Measurements from ENCODE around the gene UST.

UST gene

DNA sequence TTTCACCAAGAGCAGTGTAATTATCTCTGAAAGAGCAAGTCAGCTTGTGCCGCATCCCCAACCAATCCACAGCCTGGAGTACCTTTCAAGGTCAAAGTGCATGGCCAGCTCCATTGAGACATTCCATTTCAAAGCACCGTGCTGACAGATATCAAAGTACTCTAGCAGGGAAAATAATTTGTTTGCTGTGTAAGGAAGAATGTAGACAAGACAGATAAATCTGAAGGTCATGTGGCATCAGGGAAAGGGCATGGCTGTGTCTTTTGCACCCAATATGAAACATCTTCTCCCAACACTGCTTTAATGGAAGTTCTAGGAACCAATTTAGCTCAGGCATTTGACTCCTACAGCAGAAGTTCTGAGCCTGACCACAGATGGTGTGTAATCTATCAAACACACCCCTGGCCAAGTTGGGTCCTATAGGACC lies 328.0 kb downstream of the UST start:
- no peak for DNase-seq

DNA sequence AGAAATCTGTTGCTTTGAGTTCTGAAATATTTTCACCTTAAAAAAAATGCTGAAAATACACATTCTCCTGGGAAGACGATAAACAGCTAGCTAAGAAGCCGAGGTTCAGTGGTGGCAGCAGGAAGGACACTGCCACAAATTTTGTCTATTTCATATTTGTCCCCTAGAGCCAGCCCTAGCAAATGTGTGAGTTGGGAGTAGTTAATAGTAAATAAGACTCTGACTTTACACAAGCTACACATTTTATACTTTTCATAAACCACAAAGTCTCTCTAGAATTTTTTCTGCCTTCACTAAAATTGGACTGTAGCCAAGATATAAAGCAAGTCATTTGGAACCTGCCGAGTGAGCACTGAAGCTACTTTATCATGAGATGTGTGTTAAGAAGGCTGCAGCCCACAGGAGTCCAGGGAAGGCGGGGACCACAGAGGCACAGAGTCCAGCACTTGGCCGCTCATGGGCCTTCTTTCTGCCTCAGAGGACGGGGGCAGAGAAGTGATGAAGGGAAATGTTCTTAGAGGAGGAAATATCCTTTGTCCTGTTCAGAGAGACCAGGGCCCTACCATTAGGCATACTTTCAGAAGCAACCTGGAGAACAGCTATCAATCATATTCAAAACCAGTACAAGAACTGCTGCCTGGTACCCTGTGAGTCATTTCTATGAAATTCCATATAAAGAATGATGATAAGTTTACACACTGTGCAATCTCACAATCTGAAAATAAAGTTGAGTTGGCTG lies 329.0 kb downstream of the UST start:
- DNase-seq: no peak

DNA sequence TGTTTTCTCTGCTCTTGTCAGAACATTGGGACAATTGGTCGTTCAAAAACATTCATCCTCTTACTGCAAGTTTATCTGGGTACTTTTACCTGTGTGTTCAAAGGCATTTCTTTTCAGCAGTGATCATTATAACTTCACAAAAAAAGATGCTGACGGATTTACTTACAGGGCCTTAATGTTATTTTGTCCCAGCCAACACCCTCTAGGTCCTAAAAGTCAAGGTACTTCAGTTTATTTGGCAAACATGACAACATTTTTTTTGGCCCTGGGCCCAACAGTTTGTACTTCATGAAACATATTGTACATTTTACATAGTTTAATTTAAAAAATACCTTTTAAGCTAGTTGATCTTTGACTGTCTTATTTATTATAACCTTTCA lies 329.5 kb downstream of the UST start:
- no peak for DNase-seq

DNA sequence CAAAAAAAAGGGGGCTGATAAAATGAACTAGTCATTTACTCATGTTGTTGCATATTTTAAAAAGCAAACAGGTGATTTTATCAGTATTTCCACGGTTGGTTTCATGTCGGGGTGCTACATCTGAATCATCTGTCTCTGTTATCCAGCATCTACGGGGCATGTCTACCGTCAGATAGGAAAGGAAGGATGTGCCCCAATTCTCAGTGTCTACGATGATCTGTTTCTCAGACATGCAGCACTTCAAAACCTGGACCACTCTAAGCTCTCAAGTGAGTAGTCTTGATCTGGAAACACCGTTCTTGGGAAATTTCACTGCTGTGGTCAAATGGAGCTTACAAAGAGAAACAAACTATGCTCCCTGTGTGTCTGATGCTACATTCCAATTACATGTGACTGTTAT lies 330.4 kb downstream of the UST start:
- DNase-seq: no peak

DNA sequence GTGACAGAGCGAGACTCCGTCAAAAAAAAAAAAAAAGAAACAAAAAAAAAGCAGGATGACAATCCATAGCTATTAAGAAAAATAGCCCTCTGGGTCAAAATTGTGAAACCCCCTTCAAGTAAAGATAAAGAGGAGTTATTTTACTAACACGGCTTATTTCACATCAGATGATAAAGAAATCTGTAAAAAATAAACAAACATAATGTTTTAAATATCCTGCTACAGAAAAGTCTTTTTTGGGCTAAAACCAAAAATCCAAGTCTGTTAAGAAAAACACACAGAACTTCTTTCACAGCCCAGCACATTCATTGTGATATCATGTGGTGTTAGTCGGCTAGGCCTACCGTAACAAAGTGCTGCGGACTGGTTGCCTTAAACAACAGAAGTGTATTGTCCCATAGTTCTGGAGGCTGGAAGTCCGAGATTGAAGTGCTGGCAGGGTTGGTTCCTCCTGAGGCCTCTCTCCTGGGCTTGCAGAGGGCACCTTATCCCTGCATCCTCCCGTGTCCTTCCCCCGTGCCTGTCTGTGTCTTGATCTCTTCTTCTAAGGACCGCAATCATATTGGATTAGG lies 331.5 kb downstream of the UST start:
- DNase-seq: no peak

DNA sequence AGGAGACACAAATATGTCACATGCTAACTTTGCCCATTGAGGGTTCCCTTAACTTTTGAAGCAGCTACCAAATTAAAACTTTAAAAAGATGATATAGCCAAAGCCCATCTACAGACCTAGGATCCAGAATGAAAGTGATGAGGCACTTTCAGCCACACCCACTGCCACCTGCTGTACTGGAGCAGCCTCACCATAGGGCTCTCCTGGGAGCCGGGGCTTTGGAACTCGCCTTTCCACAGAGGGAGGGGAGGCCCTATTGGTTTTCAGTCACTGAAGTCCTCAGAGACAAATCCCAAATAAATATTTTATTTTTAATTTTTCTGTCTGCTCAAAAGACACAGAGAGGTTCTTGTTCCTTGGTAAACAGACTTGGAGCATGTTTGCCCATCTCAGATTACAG lies 332.6 kb downstream of the UST start:
- no peak for DNase-seq

DNA sequence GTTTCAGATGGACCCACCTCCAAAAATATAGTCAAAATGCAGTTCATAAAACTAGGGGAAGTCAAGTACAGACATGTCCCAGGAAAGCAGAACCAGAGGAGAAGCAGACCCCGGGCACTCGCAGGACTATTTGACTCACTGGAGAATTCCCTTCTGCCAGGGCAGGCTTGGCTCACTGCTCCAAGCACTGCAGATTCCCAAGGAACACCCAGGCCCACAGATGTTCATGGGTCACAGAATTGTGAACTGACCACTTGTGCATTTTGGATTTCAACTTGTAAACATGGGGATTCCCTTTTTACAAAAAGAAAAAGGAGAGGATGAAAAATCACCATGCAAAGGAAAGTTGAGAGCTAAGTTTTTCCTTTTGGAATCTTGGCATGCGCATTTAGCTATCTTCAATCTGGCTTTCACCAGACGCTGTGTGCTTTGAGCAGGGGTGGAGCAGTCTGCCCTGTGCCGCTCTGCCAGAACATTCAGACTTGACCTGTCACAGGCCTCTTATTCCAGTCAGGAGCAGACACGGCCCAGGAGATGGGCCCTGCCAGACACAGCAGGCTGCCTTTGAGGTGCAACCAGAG lies 333.2 kb downstream of the UST start:
- no peak for DNase-seq

DNA sequence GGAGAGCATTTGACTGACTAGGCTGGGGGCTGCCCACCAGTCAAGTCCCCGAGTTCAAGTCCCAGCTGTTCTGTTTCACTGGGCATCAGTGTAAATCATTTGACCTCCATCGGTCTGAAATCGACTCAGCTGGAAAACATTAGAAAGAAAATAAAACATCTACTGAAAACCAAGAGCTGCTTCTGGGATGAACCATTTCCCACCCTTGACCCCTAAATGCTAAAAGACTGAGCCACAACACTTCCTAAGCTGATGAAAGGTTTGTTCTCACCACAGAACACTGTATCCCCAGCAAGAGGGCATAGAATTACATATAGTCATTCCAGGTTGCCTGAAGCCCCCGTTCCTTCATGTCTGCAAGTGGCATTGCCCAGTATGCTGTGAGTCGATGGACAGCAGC lies 333.7 kb downstream of the UST start:
- no peak for DNase-seq

DNA sequence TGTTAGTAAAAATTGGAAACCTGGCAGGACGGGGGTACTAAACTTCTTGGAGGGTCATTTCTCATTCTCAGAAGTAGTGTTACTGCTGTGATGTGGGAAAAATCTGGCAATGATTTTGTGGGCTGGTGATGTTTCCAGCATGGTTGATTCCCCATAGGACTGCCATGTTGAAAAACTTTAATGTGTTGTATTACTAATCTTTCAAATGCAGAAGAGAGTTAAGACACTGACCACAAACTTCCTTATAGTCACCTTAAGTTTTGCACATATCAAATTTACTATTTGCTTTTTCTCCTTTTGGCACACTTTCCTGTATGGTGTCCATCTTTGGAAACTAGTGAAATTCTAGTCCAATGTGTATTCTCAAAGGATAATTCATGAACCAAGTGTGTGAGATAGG lies 334.5 kb downstream of the UST start:
- DNase-seq: no peak

DNA sequence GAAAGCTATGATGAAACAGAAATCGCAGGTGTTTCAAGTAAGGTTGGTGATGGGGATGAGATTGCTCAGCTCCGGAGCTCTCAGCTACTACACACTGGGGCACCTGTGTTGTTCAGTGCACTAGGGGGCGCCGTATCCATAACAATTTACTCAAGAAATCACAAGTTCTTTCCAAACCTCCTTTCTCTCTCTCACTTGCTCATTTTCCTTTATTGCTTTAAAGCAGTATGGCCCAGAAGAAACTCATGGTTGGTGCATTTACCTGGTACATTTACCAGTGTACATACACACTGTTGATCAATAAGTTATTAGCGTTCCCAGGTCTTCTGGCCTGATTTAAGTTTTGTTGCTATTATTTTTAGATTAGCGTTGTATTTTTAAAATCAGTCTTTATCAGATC lies 335.5 kb downstream of the UST start:
- peak; percentile 29 for DNase-seq

DNA sequence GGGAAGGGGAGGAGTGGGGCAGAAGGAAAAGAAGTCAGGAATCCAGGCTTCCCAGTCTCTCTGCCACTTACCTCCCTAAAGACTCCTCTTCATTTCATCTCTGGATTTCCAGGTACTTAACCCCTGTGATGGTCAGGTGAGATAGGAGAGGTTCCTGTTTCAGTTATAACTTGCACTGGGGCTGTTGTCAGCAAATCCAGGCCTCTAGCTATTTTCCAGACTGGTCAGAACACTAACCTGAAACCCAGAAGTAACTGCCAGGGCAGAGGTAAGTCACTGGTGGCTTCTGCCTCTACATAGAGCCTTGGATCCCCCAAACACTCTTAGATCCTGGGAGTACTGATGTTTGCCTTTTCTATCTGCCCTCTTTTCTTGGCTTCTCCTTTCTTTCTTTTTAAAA lies 337.2 kb downstream of the UST start:
- no peak for DNase-seq

DNA sequence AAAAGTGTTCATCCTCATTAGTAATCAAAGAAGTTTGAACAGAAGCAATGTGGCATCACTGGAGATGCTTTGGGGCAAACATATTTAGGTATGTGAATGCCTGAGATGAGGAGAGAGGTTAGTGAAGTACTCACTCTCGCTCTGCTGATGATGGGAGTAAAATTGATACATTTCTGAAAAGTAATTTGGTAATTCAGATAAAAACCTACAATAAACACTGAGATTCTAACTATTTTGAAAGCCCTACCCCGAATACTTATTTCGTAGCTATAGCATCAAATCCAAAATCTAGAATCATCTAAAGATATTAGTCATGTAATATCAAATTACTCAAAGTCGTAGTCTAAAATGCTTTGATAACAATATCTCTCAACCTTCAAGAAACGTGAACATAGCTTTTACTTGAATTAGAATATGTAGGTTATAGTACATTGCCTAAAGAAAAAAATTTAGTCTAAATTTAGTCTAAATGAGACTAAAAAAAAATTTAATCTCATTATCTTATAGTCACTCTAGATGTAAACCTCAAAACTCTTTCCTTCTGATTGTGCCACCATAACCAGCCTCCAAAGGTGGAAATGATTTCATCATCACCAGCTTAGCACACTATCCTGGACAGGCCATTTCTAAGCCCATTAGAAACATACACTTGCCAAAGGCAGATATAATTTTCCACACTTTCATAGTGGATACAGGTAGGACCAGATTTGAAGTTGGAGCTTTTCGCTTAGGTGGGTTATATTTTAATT lies 338.2 kb downstream of the UST start:
- no peak for DNase-seq

DNA sequence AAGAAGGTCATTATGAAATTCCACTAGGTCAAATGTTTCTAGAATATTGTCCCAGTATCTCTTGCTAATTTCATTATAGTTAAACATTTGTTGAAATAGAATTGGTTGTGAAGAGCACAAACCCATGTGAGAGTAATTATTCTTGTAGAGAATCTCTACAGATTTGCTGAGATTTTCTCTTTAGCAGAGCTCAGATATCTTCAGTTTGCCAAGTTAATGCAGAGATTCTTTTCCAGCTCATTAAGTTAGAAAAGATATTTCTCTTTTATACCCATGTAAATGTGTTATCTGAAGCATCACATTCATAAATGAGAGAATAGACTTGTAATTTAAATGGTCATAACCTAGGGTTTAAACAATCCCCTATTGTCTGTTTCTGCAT lies 338.7 kb downstream of the UST start:
- no peak for DNase-seq

DNA sequence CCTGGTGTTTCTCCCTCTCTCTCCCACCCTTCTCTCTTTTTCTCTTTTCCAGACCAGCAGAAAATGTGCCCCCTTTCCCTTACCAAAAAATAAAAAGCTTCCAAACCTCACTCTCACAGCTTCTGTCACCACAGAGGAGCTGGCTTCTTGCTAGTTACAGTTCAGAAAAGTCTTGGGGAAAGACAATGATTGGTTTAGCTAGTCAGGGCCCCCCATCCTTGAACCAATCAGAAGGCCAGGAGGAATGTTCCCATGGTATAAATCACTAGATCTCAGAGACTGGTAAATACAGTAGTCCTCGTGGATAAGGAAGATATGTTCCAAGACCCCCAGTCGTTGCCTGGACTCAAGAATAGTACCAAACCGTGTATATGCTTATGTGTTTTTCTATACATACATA lies 339.5 kb downstream of the UST start:
- no peak for DNase-seq

DNA sequence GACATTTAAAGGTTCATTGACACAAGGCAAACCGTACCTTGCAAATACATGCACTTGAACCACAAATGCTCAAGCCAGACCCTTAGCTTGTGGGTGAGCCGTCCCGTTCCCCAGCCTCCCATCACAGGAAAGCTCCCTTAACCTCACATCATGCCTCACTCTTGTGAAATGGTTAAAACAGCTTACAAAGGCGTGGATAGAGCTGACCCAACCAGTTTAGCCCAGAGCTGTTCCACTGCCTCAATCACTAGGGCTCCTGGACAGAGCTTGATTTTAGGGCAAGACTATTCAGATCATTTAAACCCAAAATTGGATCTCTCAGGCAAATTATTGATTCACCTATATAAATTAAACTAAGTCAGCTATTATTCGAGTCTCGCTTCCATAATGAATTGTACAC lies 341.1 kb downstream of the UST start:
- DNase-seq: no peak

DNA sequence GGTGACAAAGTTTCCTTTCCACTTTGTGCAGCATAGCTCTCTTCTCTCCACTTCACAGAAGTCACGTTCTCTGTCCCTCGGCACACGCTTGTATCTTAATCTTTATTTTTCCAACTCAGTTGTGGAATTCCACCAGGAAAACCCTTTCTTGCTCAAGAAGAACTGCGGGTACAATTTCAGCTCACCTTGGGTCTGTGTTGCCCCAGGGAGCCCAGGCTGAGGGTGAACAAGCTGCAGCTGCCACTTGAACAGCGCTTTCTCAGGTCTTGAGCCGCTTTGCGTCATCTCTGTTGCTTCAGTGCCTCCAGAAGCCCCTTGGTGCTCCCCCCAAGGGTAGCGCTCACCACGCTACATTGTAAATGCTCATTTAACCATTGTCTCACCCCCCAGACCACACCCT lies 341.5 kb downstream of the UST start:
- no peak for DNase-seq

DNA sequence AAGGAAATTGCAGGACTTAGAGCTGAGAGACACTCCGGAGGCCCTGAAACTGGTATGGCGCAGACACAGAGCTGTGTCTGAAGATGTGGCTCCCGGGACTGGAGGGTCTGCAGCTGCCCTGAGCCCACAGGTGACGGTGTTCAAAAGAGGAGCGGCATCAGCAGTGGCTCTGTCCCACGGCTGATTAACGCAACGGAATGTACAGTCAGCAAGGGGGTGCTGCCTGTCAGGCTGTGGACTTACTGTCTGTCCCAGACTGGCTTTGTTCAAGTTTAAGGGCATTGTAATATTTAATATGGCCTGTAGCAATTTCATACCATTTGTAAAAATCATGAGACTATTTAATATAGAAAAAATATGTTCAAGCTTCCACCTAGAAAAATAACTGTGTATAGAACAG lies 342.7 kb downstream of the UST start:
- no peak for DNase-seq

DNA sequence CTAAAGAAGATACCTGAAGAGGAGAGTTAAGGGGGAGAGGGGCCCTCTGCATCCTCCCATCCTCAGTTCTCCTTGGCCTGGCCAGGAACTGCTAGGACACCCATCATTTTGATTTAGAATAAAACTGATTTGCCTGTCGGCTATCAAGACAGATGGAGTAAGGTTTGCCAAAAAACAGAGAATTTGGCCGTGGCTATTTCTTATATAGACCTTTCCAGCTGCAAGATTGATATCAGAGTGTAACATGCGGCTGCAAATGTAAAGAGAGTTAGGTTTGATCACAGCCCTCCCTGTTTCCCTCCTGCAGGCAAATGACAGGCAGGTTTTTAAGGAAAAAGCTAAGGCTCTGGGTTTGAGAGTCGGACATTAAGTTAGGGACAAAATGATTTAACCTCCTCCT lies 344.1 kb downstream of the UST start:
- no peak for DNase-seq

DNA sequence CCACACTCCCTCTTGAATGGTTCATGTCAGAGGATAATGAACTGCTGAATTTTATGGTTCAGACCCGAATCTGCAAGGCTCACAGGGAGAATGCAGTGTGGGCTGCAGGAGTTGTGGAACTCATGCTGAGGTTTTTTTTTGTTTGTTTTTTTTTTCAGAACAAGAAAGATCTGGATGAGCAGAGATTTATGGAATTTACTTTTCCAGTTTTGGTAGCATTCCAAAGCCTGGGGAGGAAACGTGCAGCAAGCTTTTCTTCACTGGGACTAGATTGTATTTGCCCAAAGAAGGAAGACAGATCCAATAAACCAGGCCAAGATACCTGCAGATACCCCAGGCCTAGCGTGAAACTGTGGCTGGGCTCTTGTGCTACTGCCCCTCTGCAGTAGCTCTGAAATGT lies 346.8 kb downstream of the UST start:
- no peak for DNase-seq

DNA sequence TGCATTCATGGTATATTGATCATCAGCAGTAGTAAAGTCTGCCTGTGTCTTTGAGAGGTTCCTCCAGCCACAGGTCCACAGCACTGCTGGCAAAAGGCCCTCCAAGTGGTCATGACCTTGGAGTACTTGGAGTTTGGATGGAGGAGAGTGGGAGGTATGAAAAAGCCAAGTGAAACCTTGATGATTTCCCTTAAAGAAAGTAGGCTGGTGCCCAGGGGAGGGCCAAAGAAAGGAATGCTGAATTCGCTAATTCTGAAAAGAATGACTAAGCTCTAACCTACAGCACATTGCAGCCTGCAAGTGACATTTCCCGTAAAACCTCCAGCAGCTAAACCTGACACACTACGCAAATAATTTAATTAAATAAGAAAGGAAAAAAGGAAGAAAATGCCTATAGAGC lies 347.3 kb downstream of the UST start:
- no peak for DNase-seq

DNA sequence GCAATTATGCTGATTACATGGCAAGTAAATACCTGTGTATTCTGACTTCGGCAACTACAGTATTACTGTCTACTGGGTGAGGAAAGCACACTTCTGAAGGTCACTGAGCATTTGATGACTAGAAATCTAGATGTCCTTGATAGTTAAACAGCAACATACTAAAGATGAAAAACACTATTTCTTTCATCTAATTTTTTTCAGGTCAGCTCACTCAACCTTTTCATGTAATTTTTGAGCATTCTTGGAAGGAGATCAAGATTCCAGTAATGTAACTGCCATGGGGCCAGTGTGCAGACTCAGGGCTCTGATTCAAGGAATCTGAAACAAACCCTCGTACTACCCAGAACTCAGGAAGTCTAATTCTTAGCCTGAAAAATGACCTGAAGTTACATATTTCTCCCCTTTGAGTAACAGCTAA lies 348.1 kb downstream of the UST start:
- DNase-seq: no peak

DNA sequence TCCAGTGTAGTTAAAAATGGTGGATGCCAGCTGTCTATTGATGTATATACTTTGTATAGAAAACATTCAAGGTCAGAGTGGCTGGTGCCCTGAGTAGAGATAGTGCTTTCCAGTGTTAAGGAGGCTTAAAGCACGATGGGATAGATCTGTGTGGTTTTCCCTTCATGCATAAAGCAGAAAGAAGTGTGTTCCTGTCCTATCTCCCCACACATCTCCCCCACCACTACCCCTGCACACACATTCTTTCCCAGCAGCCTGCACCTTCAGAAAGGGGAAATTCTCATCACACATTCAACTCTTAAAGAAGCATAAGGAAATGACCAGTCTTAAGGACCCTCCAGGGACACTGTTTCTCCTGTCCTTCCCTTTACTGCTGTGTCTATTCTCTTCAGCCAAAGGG lies 349.0 kb downstream of the UST start:
- DNase-seq: no peak

DNA sequence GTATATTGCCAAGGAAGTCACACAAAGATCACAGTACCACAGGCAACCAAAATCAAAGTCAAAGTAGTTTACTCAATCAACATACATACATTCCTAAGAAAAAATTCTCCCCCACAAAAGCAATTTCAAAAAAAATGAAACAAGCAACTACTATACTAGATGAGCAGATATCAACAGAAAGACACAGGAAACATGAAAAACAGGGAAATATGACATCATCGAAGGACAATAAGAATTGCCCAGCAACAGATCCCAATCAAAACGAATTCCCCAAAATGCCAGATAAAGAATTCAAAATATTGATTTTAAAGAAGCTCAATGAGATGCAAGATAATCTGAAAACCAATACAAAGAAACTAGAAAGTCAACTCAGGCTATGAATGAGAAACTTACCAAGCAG lies 351.0 kb downstream of the UST start:
- no peak for DNase-seq

DNA sequence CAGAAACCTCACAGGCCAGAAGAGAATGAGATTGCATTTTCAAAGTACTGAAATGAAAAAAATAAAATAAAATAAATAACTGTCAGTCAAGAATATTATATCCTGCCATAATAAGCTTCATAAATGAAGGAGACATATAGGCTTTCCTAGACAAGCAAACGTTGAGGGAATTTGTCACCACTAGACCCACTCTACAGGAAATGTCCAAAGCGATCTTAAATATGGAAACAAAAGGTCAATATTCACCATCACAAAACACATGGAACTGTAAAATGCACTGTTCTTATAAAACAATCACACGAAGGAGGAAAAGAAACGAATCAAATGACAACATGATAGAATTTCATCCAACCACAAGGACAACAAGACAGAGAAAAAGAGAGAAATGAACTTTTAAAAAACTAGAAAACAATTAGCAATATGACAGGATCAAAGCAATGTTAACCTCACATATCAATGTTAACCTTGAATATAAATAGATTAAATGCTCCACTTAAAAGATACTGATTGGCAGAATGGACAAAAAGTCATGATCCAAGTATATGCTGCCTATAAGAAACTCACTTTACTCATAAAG lies 352.0 kb downstream of the UST start:
- no peak for DNase-seq

Data from NCI-H1092 (cell line).